Measurements from ENCODE around the gene CHPF2. TPM values are rescaled to one million over a fixed set of nuclear protein-coding genes. Genes with fewer than 3 reads are reported as not detected.
A peak's percentile ranks its signal among the peaks of the same experiment; 100 is the strongest.

Gene CHPF2
- total RNA-seq, 4 donors from 2014 or later: 31.4 to 50.2 (median 43.2) TPM

GRCh38 chr7:151246102-151246850 lies 14.0 kb downstream of the CHPF2 start:
- no peaks in the 10 kb centered on the region for H3K36me3 ChIP-seq
- peaks cover 0 to 74% (median 31%) of the 10 kb centered on the region in 4 donors for H3K4me1 ChIP-seq
- no peak for TF ChIP-seq POLR2A (IDR thresholded peaks at IDR 0.05)
- no peak for TF ChIP-seq CTCF (IDR thresholded peaks at IDR 0.05)
- no peaks in the 10 kb centered on the region for H3K27me3 ChIP-seq
- H3K27ac ChIP-seq: peak overlapping the region in 2 of 4 donors; percentile 42 to 69
- DNase-seq: peak in 1 of 3 donors; percentile 37
- H3K4me3 ChIP-seq: peak overlapping the region in 3 of 4 donors; percentile 42 to 50 (median 46)
- H3K9me3 ChIP-seq: peaks cover 0 to 5% (median 0%) of the 10 kb centered on the region in 4 donors

GRCh38 chr7:151246851-151247580 lies 14.7 kb downstream of the CHPF2 start:
- H3K4me3 ChIP-seq: peak overlapping the region in 1 of 4 donors; percentile 68
- H3K27me3 ChIP-seq: no peaks in the 10 kb centered on the region
- peak in 1 of 3 donors; percentile 36 for DNase-seq
- peaks cover 0 to 77% (median 33%) of the 10 kb centered on the region in 4 donors for H3K4me1 ChIP-seq
- H3K9me3 ChIP-seq: peaks cover 0 to 5% (median 0%) of the 10 kb centered on the region in 4 donors
- no peak for TF ChIP-seq CTCF (IDR thresholded peaks at IDR 0.05)
- no peak for TF ChIP-seq POLR2A (IDR thresholded peaks at IDR 0.05)
- H3K27ac ChIP-seq: peak overlapping the region in 3 of 4 donors; percentile 68 to 83 (median 69)
- H3K36me3 ChIP-seq: no peaks in the 10 kb centered on the region

GRCh38 chr7:151247611-151248345 lies 15.5 kb downstream of the CHPF2 start:
- Histone ChIP-seq H3K27me3 (no peaks in the 10 kb centered on the region), H3K4me3 (peak overlapping the region; percentile 43 to 68 (median 61)), H3K9me3 (peaks cover 0 to 5% (median 0%) of the 10 kb centered on the region in 4 donors), H3K36me3 (no peaks in the 10 kb centered on the region), H3K4me1 (peaks cover 0 to 77% (median 33%) of the 10 kb centered on the region in 4 donors), H3K27ac (peak overlapping the region; percentile 65 to 83 (median 68))
- TF ChIP-seq CTCF (IDR thresholded peaks at IDR 0.05) (no peak), POLR2A (IDR thresholded peaks at IDR 0.05) (no peak)
- peak in 1 of 3 donors; percentile 51 for DNase-seq

- H3K27me3 ChIP-seq: no peaks in the 10 kb centered on the region
- H3K4me1 ChIP-seq: peaks cover 0 to 72% (median 31%) of the 10 kb centered on the region in 4 donors
- H3K4me3 ChIP-seq: peak within 1 kb of the TSS; percentile 43 to 68 (median 61)
Observed at GRCh38 chr7:151248346-151249033, 16.2 kb downstream of the CHPF2 start, which contains the start of gene SMARCD3. Gene SMARCD3 (minus strand): TSS chr7:151248694. CDS start chr7:151248562, 132 bp downstream.

More at GRCh38 chr7:151248346-151249033, 16.2 kb downstream of the CHPF2 start, which contains the start of gene SMARCD3:
- peak; percentile 47 to 72 (median 65) for DNase-seq
- peaks cover 0 to 5% (median 0%) of the 10 kb centered on the region in 4 donors for H3K9me3 ChIP-seq
- peak within 1 kb of the TSS; percentile 65 to 83 (median 68) for H3K27ac ChIP-seq
- no peaks in the 10 kb centered on the region for H3K36me3 ChIP-seq
- TF ChIP-seq CTCF (IDR thresholded peaks at IDR 0.05) (no peak), POLR2A (IDR thresholded peaks at IDR 0.05) (no peak)
